NCI-H510A treated with DMSO at 0.1 percent for 48 hours (cell line): ENCODE measurements around the gene PHF8.

Source experiments
- DNase-seq: peaks from one replicate; lab custom pipeline; 2025; lab: John Stamatoyannopoulos, UW

PHF8 gene

GRCh38 chrX:54012830-54013500 is 31.3 kb downstream of the PHF8 start:
- no peak for DNase-seq

- DNase-seq = no peak
These were observed 36.6 kb downstream of the PHF8 start for GRCh38 chrX:54007682-54008081.

DNA sequence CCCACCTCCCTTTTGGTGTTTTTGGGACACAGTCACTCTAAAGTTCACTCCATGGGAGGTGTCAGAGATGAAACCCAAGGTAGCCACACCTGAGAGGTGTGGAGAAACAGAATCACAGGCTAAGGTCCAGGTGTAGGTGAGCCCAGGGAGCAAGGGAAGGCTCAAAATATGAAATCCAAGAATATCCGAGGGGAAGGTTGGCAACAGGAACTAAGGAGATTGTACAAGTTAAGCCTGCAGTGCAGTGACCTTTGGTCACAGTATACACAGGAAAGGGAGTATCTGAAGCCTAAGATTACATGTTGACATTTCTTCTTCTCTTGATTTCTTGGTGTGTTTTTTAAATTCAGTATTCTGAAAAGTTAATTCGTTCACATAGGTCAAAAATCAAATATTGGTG is 46.5 kb downstream of the PHF8 start:
- no peak for DNase-seq

DNA sequence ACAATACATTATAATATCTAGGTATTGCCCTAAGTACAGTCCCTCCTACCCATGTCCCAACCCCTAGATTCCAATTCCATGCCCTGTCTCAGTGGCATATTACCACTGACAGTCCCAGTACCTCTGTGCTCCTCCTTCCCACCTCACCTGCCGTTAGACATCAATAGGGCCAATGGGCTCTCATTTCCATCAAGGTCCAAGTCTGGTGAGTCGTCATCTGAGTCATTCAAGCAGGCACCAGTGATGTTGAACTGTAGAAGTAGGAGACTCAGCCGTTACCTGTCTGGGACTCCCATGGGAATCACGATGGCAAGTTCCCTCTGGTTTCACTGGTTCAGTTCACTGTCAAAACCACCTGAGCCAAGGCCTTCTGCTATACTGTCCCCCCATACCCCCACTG is 51.7 kb downstream of the PHF8 start:
- no peak for DNase-seq

DNA sequence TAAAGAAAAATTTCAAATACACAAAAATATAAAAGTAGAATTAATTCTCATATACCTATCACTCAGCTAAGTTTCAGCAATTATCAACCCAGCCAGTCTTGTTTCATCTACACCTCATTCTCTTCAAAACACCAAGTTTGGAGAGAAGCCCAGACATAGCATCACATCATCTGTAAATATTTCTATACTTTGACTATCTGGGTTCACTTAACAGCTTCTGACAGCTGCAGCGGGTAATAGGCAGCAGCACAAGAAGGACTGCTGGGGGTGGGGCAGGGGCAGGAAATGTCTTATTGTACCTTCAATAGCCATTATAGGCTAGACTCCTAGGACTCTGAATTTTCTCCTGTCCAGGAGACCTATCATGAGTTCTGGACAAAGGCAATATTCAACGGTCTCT is 54.1 kb downstream of the PHF8 start:
- no peak for DNase-seq

DNA sequence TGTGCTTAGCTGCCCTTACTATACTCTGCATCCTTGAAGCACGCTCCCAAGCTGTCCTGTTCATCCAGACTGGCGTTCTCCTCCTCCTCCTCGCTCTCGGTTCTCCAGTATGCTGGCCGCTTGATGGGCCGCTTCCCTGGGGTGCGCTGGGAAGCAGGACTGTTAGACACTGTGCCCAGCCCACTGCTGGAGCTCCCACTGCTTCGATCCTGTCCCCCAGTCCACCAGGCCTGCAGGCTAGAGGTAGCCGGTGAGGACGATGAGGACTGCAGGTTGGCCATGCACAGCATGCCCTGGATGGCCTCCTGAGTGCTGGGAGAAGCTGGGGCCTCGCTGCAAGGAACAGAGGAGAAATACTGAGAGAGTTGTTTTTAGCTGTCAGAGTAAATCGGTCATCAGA is 59.4 kb downstream of the PHF8 start:
- no peak for DNase-seq

GRCh38 chrX:53974529-53974928 is 69.7 kb downstream of the PHF8 start:
- no peak for DNase-seq

DNA sequence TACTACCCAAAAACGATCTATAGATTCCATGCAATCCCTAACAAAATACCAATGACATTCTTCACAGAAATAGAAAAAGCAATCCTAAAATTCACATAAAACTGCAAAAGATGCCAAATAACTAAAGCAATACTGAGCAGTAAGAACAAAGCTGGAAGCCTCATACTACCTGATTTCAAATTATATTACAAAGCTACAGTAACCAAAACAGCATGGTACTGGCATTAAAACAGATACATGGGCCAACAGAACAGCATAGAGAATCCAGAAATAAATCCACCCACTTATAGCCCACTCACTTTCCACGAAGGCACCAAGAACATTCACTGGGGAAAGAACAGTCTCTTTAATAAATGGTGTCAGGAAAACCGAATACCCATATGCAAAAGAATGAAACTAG is 74.7 kb downstream of the PHF8 start:
- no peak for DNase-seq

GRCh38 chrX:53950130-53950733 is 94.0 kb downstream of the PHF8 start:
- no peak for DNase-seq

GRCh38 chrX:53940180-53940579 is 104.1 kb downstream of the PHF8 start:
- no peak for DNase-seq

GRCh38 chrX:53939127-53939526 is 105.1 kb downstream of the PHF8 start:
- no peak for DNase-seq

DNA sequence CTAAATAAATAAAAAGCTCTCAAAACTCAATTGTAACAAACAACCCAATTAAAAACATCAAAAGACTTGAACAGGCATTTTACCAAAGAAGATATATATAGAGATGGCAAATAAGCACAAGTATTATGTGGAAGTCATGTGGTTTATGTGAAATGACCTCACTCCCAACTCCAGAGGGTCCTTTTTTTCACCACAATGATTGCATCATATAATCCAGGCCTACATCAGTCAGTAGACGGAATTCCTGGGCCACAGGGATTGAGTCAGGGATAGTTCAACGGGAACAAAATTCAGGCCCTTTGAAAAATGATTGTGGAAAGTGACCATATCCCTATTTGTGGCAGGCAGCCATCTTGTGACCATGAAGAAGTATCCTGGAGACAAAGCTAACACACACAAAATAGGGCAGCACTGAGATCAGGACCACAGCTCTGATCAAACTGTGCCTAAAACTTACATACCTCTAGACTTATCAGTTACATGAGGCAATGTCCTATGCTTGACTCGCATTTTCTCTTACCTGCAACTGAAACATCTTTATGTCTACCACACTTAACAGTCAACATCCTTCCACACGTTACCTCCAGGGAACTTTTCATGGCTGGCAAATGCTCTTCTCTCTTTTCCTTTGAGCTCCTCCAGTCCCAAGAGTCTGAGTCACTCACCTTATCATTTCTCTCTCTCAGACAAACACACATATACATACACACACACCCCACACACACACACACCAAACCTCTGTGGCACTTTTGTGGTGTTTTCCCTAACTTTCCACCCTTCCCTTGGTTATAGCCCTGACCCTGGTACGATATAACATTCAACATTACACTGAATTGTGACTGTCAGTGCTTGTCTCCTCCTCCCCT is 113.5 kb downstream of the PHF8 start:
- DNase-seq = no peak

DNA sequence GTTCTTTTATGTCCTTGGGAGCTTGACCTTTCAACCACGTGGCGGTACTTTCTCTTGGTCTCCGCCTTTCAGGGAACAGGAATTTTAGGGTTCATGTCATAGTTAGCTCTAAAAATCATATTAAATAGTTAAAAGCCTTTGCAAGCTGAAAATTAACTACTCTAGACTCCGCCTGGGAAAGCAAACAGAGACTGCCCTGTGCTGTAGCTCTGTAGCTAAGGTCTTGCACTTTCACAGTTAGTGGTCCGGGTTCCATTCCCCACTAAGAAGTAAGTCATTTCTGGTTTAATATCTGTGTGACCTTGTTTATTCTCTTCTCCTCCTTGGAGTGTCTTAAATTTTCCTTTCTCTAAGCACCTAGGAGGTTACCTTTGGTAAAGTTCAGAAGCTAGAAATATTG is 118.2 kb downstream of the PHF8 start:
- DNase-seq = no peak

- DNase-seq = no peak
These were observed 125.6 kb downstream of the PHF8 start for GRCh38 chrX:53918702-53919101.

- DNase-seq = no peak
These were observed 143.7 kb downstream of the PHF8 start for GRCh38 chrX:53900623-53901022.

- no peak for DNase-seq
These were observed 149.0 kb downstream of the PHF8 start for GRCh38 chrX:53895270-53895669.
